SU-DHL-6 (cell line): ENCODE measurements around the gene FARSB.

Source experiments
- H2AFZ ChIP-seq: fragments of 200-600 bp; sonication (generic); 2 replicates; pipeline ENCODE4 v1.6.1; 2014; ENCODE audit warnings: low read depth, mild to moderate bottlenecking, moderate library complexity, mixed read lengths, antibody characterized with exemption, low read length; ENCODE audit not compliant: severe bottlenecking
- H3F3A ChIP-seq: fragments of 200-600 bp; shearing (Covaris generic); 2 replicates; pipeline ENCODE4 v1.6.0; 2016; ENCODE audit warnings: antibody characterized with exemption, mild to moderate bottlenecking; ENCODE audit not compliant: insufficient read depth
- H3K27ac ChIP-seq: fragments of 200-600 bp; sonication (generic); 2 replicates; pipeline ENCODE4 v1.5.1; 2016; ENCODE audit warnings: low read depth, mild to moderate bottlenecking, low read length, moderate library complexity, mixed read lengths
- H3K27me3 ChIP-seq: fragments of 200-600 bp; sonication (generic), shearing (Covaris generic); 2 replicates; pipeline ENCODE4 v1.6.0; 2014; ENCODE audit warnings: mild to moderate bottlenecking, low read length
- H3K36me3 ChIP-seq: fragments of 200-600 bp; sonication (generic); 2 replicates; pipeline ENCODE4 v1.6.1; 2014; ENCODE audit warnings: mild to moderate bottlenecking, low read length, mixed read lengths
- H3K4me2 ChIP-seq: fragments of 300-600, 200-600 bp; shearing (Covaris generic), sonication (generic); 2 replicates; pipeline ENCODE4 v1.6.0; 2014; ENCODE audit warnings: low read length, low read depth, mild to moderate bottlenecking; ENCODE audit not compliant: poor library complexity, severe bottlenecking
- H3K4me3 ChIP-seq: fragments of 200-600 bp; sonication (generic); 2 replicates; pipeline ENCODE4 v1.5.1; 2014; ENCODE audit warnings: antibody characterized with exemption, low read length, mild to moderate bottlenecking, mixed read lengths; ENCODE audit not compliant: insufficient read depth, poor library complexity, severe bottlenecking
- H3K79me2 ChIP-seq: fragments of 200-600 bp; sonication (generic); 2 replicates; pipeline ENCODE4 v1.6.1; 2014; ENCODE audit warnings: mild to moderate bottlenecking, low read length, moderate library complexity; ENCODE audit not compliant: insufficient read depth
- H3K9ac ChIP-seq: fragments of 200-600 bp; sonication (generic); 2 replicates; pipeline ENCODE4 v1.7.0; 2014; ENCODE audit warnings: mild to moderate bottlenecking, low read length
- H3K9me2 ChIP-seq: fragments of 200-600 bp; sonication (generic); replicated peaks from 2 replicates; pipeline ENCODE4 v1.6.1; 2014; ENCODE audit warnings: low read length; ENCODE audit not compliant: insufficient read depth
- H3K9me3 ChIP-seq: fragments of 200-600 bp; sonication (generic); 2 replicates; pipeline ENCODE4 v1.6.1; 2014; ENCODE audit warnings: low read length, mixed read lengths; ENCODE audit not compliant: insufficient read depth
- H4K20me1 ChIP-seq: fragments of 200-600 bp; sonication (generic); 2 replicates; pipeline ENCODE4 v1.6.1; 2014; ENCODE audit warnings: low read depth, mild to moderate bottlenecking, antibody characterized with exemption, low read length, moderate library complexity, mixed read lengths
- CTCF ChIP-seq: fragments of 200-600 bp; sonication (generic); IDR thresholded peaks from one replicate; pipeline ENCODE4 v1.5.1; 2017; ENCODE audit warnings: antibody characterized with exemption, mild to moderate bottlenecking, low read length, moderate library complexity; ENCODE audit not compliant: insufficient read depth, poor library complexity, severe bottlenecking
- EZH2phosphoT487 ChIP-seq: fragments of 200-600 bp; sonication (generic), shearing (Covaris generic); conservative IDR thresholded peaks from 2 replicates; pipeline ENCODE4 v1.6.1; 2018; ENCODE audit warnings: mild to moderate bottlenecking, antibody characterized with exemption, low read length, moderate library complexity, mixed read lengths

Gene FARSB

GRCh38 chr2:222613715-222614331 lies 42.1 kb downstream of the FARSB start:
- no peaks in the 10 kb centered on the region for H4K20me1 ChIP-seq
- no peak overlapping the region for H3K9ac ChIP-seq
- H3K36me3 ChIP-seq = peaks cover 31% of the 10 kb centered on the region; the same call in 1 of the 2 replicates
- H3K4me2 ChIP-seq = no peak overlapping the region
- H3K27ac ChIP-seq = no peak overlapping the region
- no peak overlapping the region for H3K4me3 ChIP-seq
- H3F3A ChIP-seq = 0 out of 2 replicates have a peak, but pooled peaks cover 5% of the 10 kb centered on the region
- TF ChIP-seq CTCF (peak; percentile 31), EZH2phosphoT487 (no peak)
- no peaks in the 10 kb centered on the region for H3K9me3 ChIP-seq
- H2AFZ ChIP-seq = no peak overlapping the region
- peaks cover 3% of the 10 kb centered on the region; the same call in 1 of the 2 replicates for H3K79me2 ChIP-seq
- no peaks in the 10 kb centered on the region for H3K27me3 ChIP-seq
- no peaks in the 10 kb centered on the region for H3K9me2 ChIP-seq

- TF ChIP-seq EZH2phosphoT487 = no peak
- TF ChIP-seq CTCF = no peak
- Histone ChIP-seq H3K36me3 (peaks cover 28% of the 10 kb centered on the region; the same call in 1 of the 2 replicates), H3K79me2 (peaks cover 3% of the 10 kb centered on the region; the same call in 1 of the 2 replicates)
Observed at GRCh38 chr2:222611684-222612083, 44.2 kb downstream of the FARSB start.

GRCh38 chr2:222610746-222611145 lies 45.1 kb downstream of the FARSB start:
- Histone ChIP-seq H3K9me3 (no peaks in the 10 kb centered on the region), H3K9ac (no peak overlapping the region), H3K27ac (no peak overlapping the region), H3K27me3 (no peaks in the 10 kb centered on the region), H4K20me1 (no peaks in the 10 kb centered on the region), H3F3A (0 out of 2 replicates have a peak, but pooled peaks cover 12% of the 10 kb centered on the region), H3K4me2 (no peak overlapping the region), H3K79me2 (peaks cover 3% of the 10 kb centered on the region; the same call in 1 of the 2 replicates), H3K36me3 (peaks cover 26% of the 10 kb centered on the region; the same call in 1 of the 2 replicates), H3K4me3 (no peak overlapping the region), H2AFZ (no peak overlapping the region), H3K9me2 (no peaks in the 10 kb centered on the region)
- TF ChIP-seq EZH2phosphoT487 (no peak), CTCF (no peak)

More at GRCh38 chr2:222611684-222612083, 44.2 kb downstream of the FARSB start:
- H3K9ac ChIP-seq = no peak overlapping the region
- H2AFZ ChIP-seq = no peak overlapping the region
- no peak overlapping the region for H3K4me2 ChIP-seq
- H3K4me3 ChIP-seq = no peak overlapping the region
- H3K27ac ChIP-seq = no peak overlapping the region
- H3K9me2 ChIP-seq = no peaks in the 10 kb centered on the region
- H4K20me1 ChIP-seq = no peaks in the 10 kb centered on the region
- no peaks in the 10 kb centered on the region for H3K27me3 ChIP-seq
- 0 out of 2 replicates have a peak, but pooled peaks cover 12% of the 10 kb centered on the region for H3F3A ChIP-seq
- no peaks in the 10 kb centered on the region for H3K9me3 ChIP-seq
